Neural cell (in vitro differentiated cells): ENCODE results near the gene HIC2.
"Not testable (repeated sequence)": the region's sequence is repeated elsewhere in the genome, so short reads cannot be mapped to it uniquely, and the experiment has no call there.

ENCODE experiments used
- CTCF ChIP-seq: fragments of 450-650 bp; IDR thresholded peaks from 2 replicates; pipeline ENCODE4 v1.5.1; 2014; ENCODE audit warnings: antibody characterized with exemption, mild to moderate bottlenecking, moderate library complexity; ENCODE audit not compliant: poor library complexity, severe bottlenecking
- REST ChIP-seq: IDR thresholded peaks from 2 replicates; pipeline ENCODE4 v1.6.1; 2012; ENCODE audit warnings: borderline replicate concordance

GRCh38 chr22:21394613-21395012 lies 22.6 kb upstream of the HIC2 start:
- not testable (repeated sequence) for TF ChIP-seq CTCF, REST
